BE2C (cell line): ENCODE data around the gene ADH4.

Experiments
- DNase-seq: peaks from one replicate; pipeline ENCODE4 v3.0.0-alpha.2; 2020
- H3K27me3 ChIP-seq: fragments of 250-450 bp; sonication (Bioruptor Pico); 2 replicates; pipeline ENCODE4 v1.5.1; 2020; ENCODE audit warnings: mild to moderate bottlenecking
- H3K36me3 ChIP-seq: fragments of 250-450 bp; sonication (Bioruptor Pico); 2 replicates; pipeline ENCODE4 v1.5.1; 2020; ENCODE audit warnings: mild to moderate bottlenecking
- H3K4me1 ChIP-seq: fragments of 250-450 bp; sonication (Bioruptor Pico); 2 replicates; pipeline ENCODE4 v1.5.1; 2020
- H3K4me3 ChIP-seq: 2 replicates; pipeline ENCODE4 v1.5.1; 2011; ENCODE audit warnings: low read depth, low read length
- H3K9me3 ChIP-seq: fragments of 250-450 bp; sonication (Bioruptor Pico); 2 replicates; pipeline ENCODE4 v1.5.1; 2020
- TF ChIP-seq, protein P1 (sequence below): IDR thresholded peaks from 2 replicates; pipeline ENCODE4 v1.5.1; 2012; ENCODE audit warnings: mild to moderate bottlenecking, low read depth, low read length

The ADH4 gene

DNA sequence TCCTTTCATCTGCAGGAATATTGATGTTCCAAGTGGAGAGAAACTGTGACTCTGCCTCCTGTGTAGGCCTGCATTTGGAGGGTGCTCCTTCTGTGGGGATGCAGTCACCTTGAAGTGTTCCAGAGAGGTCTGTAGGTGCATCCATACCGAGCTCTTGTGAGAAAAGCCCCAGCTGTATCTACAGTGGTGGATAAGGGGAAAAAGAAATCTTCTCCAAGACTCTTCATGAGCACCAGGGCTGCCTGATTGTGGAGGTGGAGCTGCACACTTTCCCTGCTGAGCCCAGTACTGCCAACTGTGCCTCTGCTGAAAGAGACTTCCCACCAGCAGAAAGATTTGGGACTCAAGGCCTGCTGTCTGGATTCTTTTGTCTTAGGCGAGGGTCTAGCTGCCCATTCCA lies 35.1 kb upstream of the ADH4 start:
- H3K9me3 ChIP-seq = no peaks in the 10 kb centered on the region
- TF ChIP-seq, protein P1, sequence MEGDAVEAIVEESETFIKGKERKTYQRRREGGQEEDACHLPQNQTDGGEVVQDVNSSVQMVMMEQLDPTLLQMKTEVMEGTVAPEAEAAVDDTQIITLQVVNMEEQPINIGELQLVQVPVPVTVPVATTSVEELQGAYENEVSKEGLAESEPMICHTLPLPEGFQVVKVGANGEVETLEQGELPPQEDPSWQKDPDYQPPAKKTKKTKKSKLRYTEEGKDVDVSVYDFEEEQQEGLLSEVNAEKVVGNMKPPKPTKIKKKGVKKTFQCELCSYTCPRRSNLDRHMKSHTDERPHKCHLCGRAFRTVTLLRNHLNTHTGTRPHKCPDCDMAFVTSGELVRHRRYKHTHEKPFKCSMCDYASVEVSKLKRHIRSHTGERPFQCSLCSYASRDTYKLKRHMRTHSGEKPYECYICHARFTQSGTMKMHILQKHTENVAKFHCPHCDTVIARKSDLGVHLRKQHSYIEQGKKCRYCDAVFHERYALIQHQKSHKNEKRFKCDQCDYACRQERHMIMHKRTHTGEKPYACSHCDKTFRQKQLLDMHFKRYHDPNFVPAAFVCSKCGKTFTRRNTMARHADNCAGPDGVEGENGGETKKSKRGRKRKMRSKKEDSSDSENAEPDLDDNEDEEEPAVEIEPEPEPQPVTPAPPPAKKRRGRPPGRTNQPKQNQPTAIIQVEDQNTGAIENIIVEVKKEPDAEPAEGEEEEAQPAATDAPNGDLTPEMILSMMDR = no peak
- H3K4me1 ChIP-seq = no peaks in the 10 kb centered on the region
- no peak overlapping the region for H3K4me3 ChIP-seq
- H3K36me3 ChIP-seq = no peaks in the 10 kb centered on the region
- no peaks in the 10 kb centered on the region for H3K27me3 ChIP-seq
- DNase-seq = no peak

- TF ChIP-seq, protein P1 = no peak
- Histone ChIP-seq H3K36me3 (no peaks in the 10 kb centered on the region), H3K9me3 (no peaks in the 10 kb centered on the region), H3K4me1 (no peaks in the 10 kb centered on the region), H3K4me3 (no peak overlapping the region), H3K27me3 (no peaks in the 10 kb centered on the region)
- no peak for DNase-seq
Observed at GRCh38 chr4:99166544-99166943, 22.4 kb upstream of the ADH4 start.

GRCh38 chr4:99165978-99166377 lies 21.9 kb upstream of the ADH4 start:
- Histone ChIP-seq H3K36me3 (no peaks in the 10 kb centered on the region), H3K4me3 (no peak overlapping the region), H3K4me1 (no peaks in the 10 kb centered on the region), H3K27me3 (no peaks in the 10 kb centered on the region), H3K9me3 (no peaks in the 10 kb centered on the region)
- DNase-seq = no peak
- TF ChIP-seq, protein P1 = no peak

GRCh38 chr4:99161373-99162099 lies 17.4 kb upstream of the ADH4 start:
- no peaks in the 10 kb centered on the region for H3K4me1 ChIP-seq
- H3K9me3 ChIP-seq = no peaks in the 10 kb centered on the region
- no peak for DNase-seq
- no peaks in the 10 kb centered on the region for H3K27me3 ChIP-seq
- H3K36me3 ChIP-seq = no peaks in the 10 kb centered on the region
- no peak overlapping the region for H3K4me3 ChIP-seq
- TF ChIP-seq, protein P1 = no peak

GRCh38 chr4:99159699-99160098 lies 15.6 kb upstream of the ADH4 start:
- no peak overlapping the region for H3K4me3 ChIP-seq
- DNase-seq = no peak
- TF ChIP-seq, protein P1 = no peak
- no peaks in the 10 kb centered on the region for H3K9me3 ChIP-seq
- H3K4me1 ChIP-seq = no peaks in the 10 kb centered on the region
- H3K27me3 ChIP-seq = no peaks in the 10 kb centered on the region
- H3K36me3 ChIP-seq = no peaks in the 10 kb centered on the region

DNA sequence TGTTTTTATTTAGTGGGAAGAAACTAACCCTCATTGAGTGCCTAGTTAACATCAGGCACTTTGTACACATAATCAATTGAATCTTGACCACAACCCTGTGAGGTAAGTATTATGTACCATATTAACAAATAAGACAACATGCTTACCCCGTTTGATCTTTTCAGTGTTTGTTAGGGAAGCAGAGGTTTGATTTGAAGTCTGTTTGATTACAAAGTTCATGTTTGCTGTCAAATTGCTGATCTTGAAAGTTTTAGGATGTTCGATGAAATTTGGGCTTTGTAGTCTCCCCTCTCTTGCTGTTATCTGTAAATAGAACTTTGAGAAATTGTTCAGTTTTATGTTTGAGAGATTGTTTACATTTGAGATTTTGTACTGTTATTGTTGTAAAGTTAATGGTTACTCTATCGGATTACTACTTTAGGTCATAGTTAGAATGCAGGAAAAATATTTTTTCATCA lies 13.4 kb upstream of the ADH4 start:
- no peaks in the 10 kb centered on the region for H3K9me3 ChIP-seq

More for the DNA sequence above, 13.4 kb upstream of the ADH4 start:
- Histone ChIP-seq H3K4me1 (no peaks in the 10 kb centered on the region), H3K4me3 (no peak overlapping the region), H3K27me3 (no peaks in the 10 kb centered on the region), H3K36me3 (no peaks in the 10 kb centered on the region)
- DNase-seq = no peak
- TF ChIP-seq, protein P1 = no peak
